IPS DF 6.9 (cell line): Measurements from ENCODE around the gene PDC.

Experiments
- DNase-seq: peaks from one replicate; pipeline ENCODE4 v3.0.0-alpha.2; 2013; ENCODE audit warnings: low read depth, low spot score
- H3K27ac ChIP-seq: one replicate; pipeline ENCODE4 v1.5.1; 2013; ENCODE audit warnings: low read length, control low read depth
- H3K27me3 ChIP-seq: 2 replicates; pipeline ENCODE4 v1.6.1; 2013; ENCODE audit warnings: mild to moderate bottlenecking, low read length; ENCODE audit not compliant: control insufficient read depth, insufficient read depth
- H3K36me3 ChIP-seq: 2 replicates; pipeline ENCODE4 v1.6.1; 2013; ENCODE audit warnings: low read length; ENCODE audit not compliant: control insufficient read depth, insufficient read depth
- H3K4me1 ChIP-seq: 2 replicates; pipeline ENCODE4 v1.6.1; 2013; ENCODE audit warnings: low read length; ENCODE audit not compliant: control insufficient read depth, insufficient read depth
- H3K4me3 ChIP-seq: 2 replicates; pipeline ENCODE4 v1.5.1; 2013; ENCODE audit warnings: mild to moderate bottlenecking, low read length
- H3K9me3 ChIP-seq: 2 replicates; pipeline ENCODE4 v1.6.1; 2013; ENCODE audit warnings: low read length, inconsistent platforms; ENCODE audit not compliant: control insufficient read depth, insufficient read depth
- WGBS: extraction: QIAGEN DNeasy Blood & Tissue Kit; methylation state at CpG from one replicate; pipeline ENCODE4 v1.1.7; 2013; ENCODE audit warnings: mixed read lengths, missing lambda C conversion rate; ENCODE audit not compliant: insufficient read length, insufficient coverage; 5-methylcytosine and 5-hydroxymethylcytosine counted together

The PDC gene

DNA sequence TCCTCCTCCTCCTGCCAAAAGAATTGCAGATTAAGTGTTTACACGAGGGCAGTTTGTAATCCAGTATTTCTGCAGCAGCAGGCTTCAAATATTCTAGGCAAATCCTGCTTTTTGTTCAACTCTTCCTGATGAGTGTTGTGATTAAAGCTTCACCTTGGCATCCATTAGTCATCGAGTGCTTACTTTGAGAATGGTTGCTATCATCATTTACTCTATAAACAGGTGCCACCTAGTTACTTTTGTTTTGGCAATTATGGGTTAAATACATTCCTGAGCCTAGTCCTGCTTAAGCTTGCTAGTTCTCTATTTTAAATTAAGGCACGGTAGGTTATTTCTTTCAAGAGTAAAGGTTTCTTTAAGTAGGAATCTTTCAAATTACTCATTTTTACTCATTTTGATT lies 20.3 kb downstream of the PDC start:
- Histone ChIP-seq H3K9me3 (no peaks in the 10 kb centered on the region), H3K4me3 (no peak overlapping the region), H3K27ac (no peak overlapping the region), H3K27me3 (no peaks in the 10 kb centered on the region), H3K4me1 (no peaks in the 10 kb centered on the region), H3K36me3 (no peaks in the 10 kb centered on the region)
- no CpG with 5 or more reads among the region's 3 CpGs for WGBS
- DNase-seq = no peak

DNA sequence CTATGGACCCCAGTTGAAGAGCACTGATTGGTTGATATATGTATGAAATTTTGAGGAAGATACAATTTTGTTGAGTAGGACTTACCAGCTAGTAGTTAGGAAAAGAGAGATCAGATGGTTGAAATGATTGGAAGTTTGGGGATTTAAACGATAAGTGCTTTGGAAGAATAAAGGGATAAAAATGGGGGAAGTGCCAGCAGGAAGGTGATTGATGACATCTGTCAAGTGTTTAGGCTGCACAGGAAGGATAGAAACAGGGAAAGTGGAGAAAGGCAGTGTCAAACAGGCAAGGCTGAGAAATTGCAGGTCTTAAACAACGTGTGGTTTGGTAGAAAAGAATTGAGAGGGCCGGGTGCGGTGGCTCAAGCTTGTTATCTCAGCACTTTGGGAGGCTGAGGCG lies 22.3 kb downstream of the PDC start:
- Histone ChIP-seq H3K4me1 (no peaks in the 10 kb centered on the region), H3K9me3 (no peaks in the 10 kb centered on the region), H3K4me3 (no peak overlapping the region), H3K27me3 (no peaks in the 10 kb centered on the region), H3K36me3 (no peaks in the 10 kb centered on the region), H3K27ac (no peak overlapping the region)
- DNase-seq = no peak
- WGBS = 100% methylated on average over 1 of the region's 5 CpGs

GRCh38 chr1:186435336-186435735 lies 25.6 kb downstream of the PDC start:
- H3K9me3 ChIP-seq = no peaks in the 10 kb centered on the region
- no CpG with 5 or more reads among the region's 1 CpG for WGBS
- H3K27ac ChIP-seq = no peak overlapping the region

GRCh38 chr1:186429017-186429416 lies 31.9 kb downstream of the PDC start:
- Histone ChIP-seq H3K9me3 (no peaks in the 10 kb centered on the region), H3K4me3 (no peak overlapping the region), H3K27ac (no peak overlapping the region), H3K4me1 (no peaks in the 10 kb centered on the region), H3K27me3 (no peaks in the 10 kb centered on the region), H3K36me3 (no peaks in the 10 kb centered on the region)
- no CpG with 5 or more reads among the region's 3 CpGs for WGBS
- no peak for DNase-seq

More at GRCh38 chr1:186435336-186435735, 25.6 kb downstream of the PDC start:
- no peak for DNase-seq
- Histone ChIP-seq H3K36me3 (no peaks in the 10 kb centered on the region), H3K27me3 (no peaks in the 10 kb centered on the region), H3K4me3 (no peak overlapping the region), H3K4me1 (no peaks in the 10 kb centered on the region)

DNA sequence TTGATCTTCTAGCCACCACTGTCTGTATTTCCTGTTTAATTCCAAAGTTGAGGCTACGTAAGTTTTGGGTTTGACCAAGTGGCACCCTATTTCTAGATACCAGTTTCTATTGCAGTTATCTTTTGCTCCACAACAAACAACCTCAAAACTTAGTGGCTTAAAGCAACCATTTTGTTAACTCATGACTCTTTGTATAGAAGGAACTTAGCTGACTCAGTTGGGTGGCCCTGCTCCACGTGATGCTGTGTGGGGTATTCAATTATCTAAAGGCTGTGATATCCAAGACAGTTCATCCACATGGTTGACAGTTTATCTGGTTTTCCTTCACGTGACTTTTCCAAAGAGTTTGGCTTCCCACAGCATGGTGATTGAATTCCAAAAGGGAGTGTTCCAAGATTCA lies 34.8 kb downstream of the PDC start:
- H3K27me3 ChIP-seq = no peaks in the 10 kb centered on the region
- H3K9me3 ChIP-seq = no peaks in the 10 kb centered on the region
- WGBS = no CpG with 5 or more reads among the region's 3 CpGs
- H3K4me3 ChIP-seq = no peak overlapping the region
- no peak for DNase-seq
- H3K36me3 ChIP-seq = no peaks in the 10 kb centered on the region
- no peaks in the 10 kb centered on the region for H3K4me1 ChIP-seq
- no peak overlapping the region for H3K27ac ChIP-seq

DNA sequence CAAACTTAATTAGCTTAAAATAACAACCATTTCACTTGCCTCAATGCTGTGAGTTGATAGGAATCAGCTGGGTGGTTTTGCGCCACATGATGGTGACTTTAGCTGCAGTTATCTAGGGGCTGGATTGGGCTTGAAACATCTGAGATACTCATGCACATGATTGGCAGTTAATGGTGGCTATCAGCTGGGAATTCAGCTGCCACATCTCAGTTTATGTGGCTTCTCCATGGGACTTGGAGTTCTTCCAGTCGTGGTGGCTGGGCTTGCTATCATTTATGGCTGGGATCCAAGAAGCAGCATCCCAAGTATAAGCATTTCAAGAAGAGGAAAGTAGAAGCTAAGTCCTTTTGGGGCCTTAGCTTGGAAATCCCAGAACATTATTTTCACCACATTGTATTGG lies 36.4 kb downstream of the PDC start:
- no peaks in the 10 kb centered on the region for H3K4me1 ChIP-seq
- no CpG with 5 or more reads among the region's 2 CpGs for WGBS
- H3K36me3 ChIP-seq = no peaks in the 10 kb centered on the region
- no peak overlapping the region for H3K4me3 ChIP-seq
- H3K27ac ChIP-seq = no peak overlapping the region
- DNase-seq = no peak
- H3K27me3 ChIP-seq = no peaks in the 10 kb centered on the region
- H3K9me3 ChIP-seq = no peaks in the 10 kb centered on the region

GRCh38 chr1:186421446-186421845 lies 39.5 kb downstream of the PDC start:
- Histone ChIP-seq H3K4me1 (no peaks in the 10 kb centered on the region), H3K27me3 (no peaks in the 10 kb centered on the region), H3K27ac (no peak overlapping the region), H3K9me3 (no peaks in the 10 kb centered on the region), H3K4me3 (no peak overlapping the region), H3K36me3 (no peaks in the 10 kb centered on the region; the same call in 1 of the 2 replicates)
- WGBS = no CpG with 5 or more reads among the region's 6 CpGs
- DNase-seq = no peak

GRCh38 chr1:186420923-186421322 lies 40.0 kb downstream of the PDC start:
- Histone ChIP-seq H3K9me3 (no peaks in the 10 kb centered on the region), H3K27ac (no peak overlapping the region), H3K36me3 (no peaks in the 10 kb centered on the region; the same call in 1 of the 2 replicates), H3K4me1 (no peaks in the 10 kb centered on the region), H3K4me3 (no peak overlapping the region), H3K27me3 (no peaks in the 10 kb centered on the region)
- WGBS = no CpG with 5 or more reads among the region's 1 CpG
- no peak for DNase-seq

- Histone ChIP-seq H3K4me3 (no peak overlapping the region), H3K9me3 (no peaks in the 10 kb centered on the region), H3K4me1 (no peaks in the 10 kb centered on the region), H3K36me3 (no peaks in the 10 kb centered on the region; the same call in 1 of the 2 replicates), H3K27ac (no peak overlapping the region), H3K27me3 (no peaks in the 10 kb centered on the region)
- DNase-seq = no peak
Measured at GRCh38 chr1:186420311-186420710, 40.6 kb downstream of the PDC start.

GRCh38 chr1:186418503-186418902 lies 42.4 kb downstream of the PDC start:
- no CpG with 5 or more reads among the region's 4 CpGs for WGBS
- no peaks in the 10 kb centered on the region for H3K9me3 ChIP-seq
- no peaks in the 10 kb centered on the region for H3K27me3 ChIP-seq
- no peak for DNase-seq
- H3K4me3 ChIP-seq = no peak overlapping the region
- no peak overlapping the region for H3K27ac ChIP-seq
- no peaks in the 10 kb centered on the region; the same call in 1 of the 2 replicates for H3K36me3 ChIP-seq
- H3K4me1 ChIP-seq = no peaks in the 10 kb centered on the region

GRCh38 chr1:186413319-186413718 lies 47.6 kb downstream of the PDC start:
- no CpG with 5 or more reads among the region's 1 CpG for WGBS

More at GRCh38 chr1:186413319-186413718, 47.6 kb downstream of the PDC start:
- no peak for DNase-seq
- no peaks in the 10 kb centered on the region for H3K4me1 ChIP-seq
- no peaks in the 10 kb centered on the region for H3K9me3 ChIP-seq
- no peaks in the 10 kb centered on the region for H3K36me3 ChIP-seq
- no peaks in the 10 kb centered on the region for H3K27me3 ChIP-seq
- no peak overlapping the region for H3K27ac ChIP-seq
- H3K4me3 ChIP-seq = no peak overlapping the region
